ENCODE measurements around the gene LSAMP.

LSAMP gene

GRCh38 chr3:116154389-116154788 is 290.9 kb downstream of the LSAMP start:
- no peak for DNase-seq

GRCh38 chr3:116153174-116153573 is 292.1 kb downstream of the LSAMP start:
- no peak for DNase-seq

- DNase-seq = no peak
Observed at GRCh38 chr3:116150655-116151167, 294.6 kb downstream of the LSAMP start.

GRCh38 chr3:116148881-116149851 is 296.1 kb downstream of the LSAMP start:
- DNase-seq = no peak

GRCh38 chr3:116145613-116146012 is 299.7 kb downstream of the LSAMP start:
- DNase-seq = no peak

GRCh38 chr3:116141724-116142123 is 303.6 kb downstream of the LSAMP start:
- DNase-seq = no peak

GRCh38 chr3:116140100-116140689 is 305.1 kb downstream of the LSAMP start:
- DNase-seq = no peak

- no peak for DNase-seq
Observed at GRCh38 chr3:116139641-116140040, 305.6 kb downstream of the LSAMP start.

GRCh38 chr3:116135457-116136085 is 309.7 kb downstream of the LSAMP start:
- no peak for DNase-seq

- no peak for DNase-seq
Observed at GRCh38 chr3:116129187-116129946, 315.9 kb downstream of the LSAMP start.

GRCh38 chr3:116127464-116127863 is 317.8 kb downstream of the LSAMP start:
- DNase-seq = no peak

- DNase-seq = no peak
Observed at GRCh38 chr3:116124166-116124565, 321.1 kb downstream of the LSAMP start.

GRCh38 chr3:116118475-116119169 is 326.7 kb downstream of the LSAMP start:
- DNase-seq = no peak

- DNase-seq = no peak
Observed at GRCh38 chr3:116114586-116114985, 330.7 kb downstream of the LSAMP start.

- DNase-seq = no peak
Observed at GRCh38 chr3:116112696-116113095, 332.6 kb downstream of the LSAMP start.

- DNase-seq = no peak
Observed at GRCh38 chr3:116111765-116112164, 333.5 kb downstream of the LSAMP start.

GRCh38 chr3:116103868-116104530 is 341.3 kb downstream of the LSAMP start:
- DNase-seq = no peak

GRCh38 chr3:116102037-116102436 is 343.2 kb downstream of the LSAMP start:
- DNase-seq = no peak

GRCh38 chr3:116097226-116097625 is 348.1 kb downstream of the LSAMP start:
- no peak for DNase-seq

- DNase-seq = no peak
Observed at GRCh38 chr3:116096631-116097030, 348.7 kb downstream of the LSAMP start.

- DNase-seq = no peak
Observed at GRCh38 chr3:116093374-116093773, 351.9 kb downstream of the LSAMP start.

- DNase-seq = no peak
Observed at GRCh38 chr3:116087426-116087825, 357.9 kb downstream of the LSAMP start.
